OCI-LY1 (cell line): ENCODE results near the gene SIGLEC8.
"Not testable (repeated sequence)": the region's sequence is repeated elsewhere in the genome, so short reads cannot be mapped to it uniquely, and the experiment has no call there.

ENCODE experiments used
- H2AFZ ChIP-seq: fragments of 200-600 bp; sonication (generic), shearing (Covaris generic); 2 replicates; pipeline ENCODE4 v1.6.0; 2014; ENCODE audit warnings: antibody characterized with exemption, mild to moderate bottlenecking, low read length
- H3F3A ChIP-seq: fragments of 200-600 bp; sonication (generic), shearing (Covaris generic); 2 replicates; pipeline ENCODE4 v1.6.0; 2014; ENCODE audit warnings: mild to moderate bottlenecking, antibody characterized with exemption, low read length, moderate library complexity; ENCODE audit not compliant: insufficient read depth
- H3K27ac ChIP-seq: fragments of 200-600 bp; sonication (generic); 2 replicates; pipeline ENCODE4 v1.5.1; 2014; ENCODE audit warnings: low read length, mixed run types, mild to moderate bottlenecking, low read depth; ENCODE audit not compliant: poor library complexity, severe bottlenecking
- H3K27me3 ChIP-seq: fragments of 200-600 bp; sonication (generic); 2 replicates; pipeline ENCODE4 v1.6.0; 2014; ENCODE audit warnings: antibody characterized with exemption, mild to moderate bottlenecking, low read length, moderate library complexity; ENCODE audit not compliant: insufficient read depth
- H3K36me3 ChIP-seq: fragments of 200-600 bp; sonication (generic); 2 replicates; pipeline ENCODE4 v1.6.1; 2014; ENCODE audit warnings: mild to moderate bottlenecking, antibody characterized with exemption, low read length, moderate library complexity, mixed read lengths; ENCODE audit not compliant: insufficient read depth
- H3K4me1 ChIP-seq: fragments of 200-600 bp; sonication (generic); 2 replicates; pipeline ENCODE4 v1.5.1; 2014; ENCODE audit warnings: mild to moderate bottlenecking, low read length, moderate library complexity; ENCODE audit not compliant: insufficient read depth, severe bottlenecking
- H3K4me2 ChIP-seq: fragments of 200-600 bp; sonication (generic), shearing (Covaris generic); 2 replicates; pipeline ENCODE4 v1.6.1; 2014; ENCODE audit warnings: low read length
- H3K4me3 ChIP-seq: fragments of 200-600 bp; sonication (generic); 2 replicates; pipeline ENCODE4 v1.5.1; 2014; ENCODE audit warnings: low read length, low read depth, mild to moderate bottlenecking, mixed read lengths; ENCODE audit not compliant: poor library complexity, severe bottlenecking
- H3K79me2 ChIP-seq: fragments of 200-600 bp; shearing (Covaris generic); 2 replicates; pipeline ENCODE4 v1.6.1; 2016; ENCODE audit warnings: mixed run types, low read length, mixed read lengths; ENCODE audit not compliant: insufficient read depth
- H3K9ac ChIP-seq: fragments of 200-600 bp; sonication (generic), shearing (Covaris generic); 2 replicates; pipeline ENCODE4 v1.6.1; 2014; ENCODE audit warnings: mild to moderate bottlenecking, low read length, mixed read lengths
- H3K9me2 ChIP-seq: fragments of 200-600 bp; sonication (generic), shearing (Covaris generic); 2 replicates; pipeline ENCODE4 v1.6.1; 2014; ENCODE audit warnings: low read depth, mild to moderate bottlenecking, low read length, mixed read lengths
- H3K9me3 ChIP-seq: fragments of 200-600 bp; shearing (Covaris generic); 2 replicates; pipeline ENCODE4 v1.6.1; 2014; ENCODE audit warnings: low read length, mixed read lengths
- H4K20me1 ChIP-seq: fragments of 200-600 bp; sonication (generic), shearing (Covaris generic); 2 replicates; pipeline ENCODE4 v1.6.0; 2016; ENCODE audit warnings: mild to moderate bottlenecking, low read length; ENCODE audit not compliant: insufficient read depth
- EZH2 ChIP-seq: fragments of 200-600 bp; sonication (generic), shearing (Covaris generic); IDR thresholded peaks from 2 replicates; pipeline ENCODE4 v1.8.0; 2017; ENCODE audit warnings: borderline replicate concordance, mixed run types, mild to moderate bottlenecking, antibody characterized with exemption, low read length, moderate library complexity, mixed read lengths
- TF ChIP-seq, protein P1 (sequence below): fragments of 200-600 bp; sonication (generic), shearing (Covaris generic); IDR thresholded peaks from 2 replicates; pipeline ENCODE4 v1.5.1; 2017; ENCODE audit warnings: mild to moderate bottlenecking, antibody characterized with exemption, low read length, moderate library complexity, mixed read lengths

SIGLEC8 gene

DNA sequence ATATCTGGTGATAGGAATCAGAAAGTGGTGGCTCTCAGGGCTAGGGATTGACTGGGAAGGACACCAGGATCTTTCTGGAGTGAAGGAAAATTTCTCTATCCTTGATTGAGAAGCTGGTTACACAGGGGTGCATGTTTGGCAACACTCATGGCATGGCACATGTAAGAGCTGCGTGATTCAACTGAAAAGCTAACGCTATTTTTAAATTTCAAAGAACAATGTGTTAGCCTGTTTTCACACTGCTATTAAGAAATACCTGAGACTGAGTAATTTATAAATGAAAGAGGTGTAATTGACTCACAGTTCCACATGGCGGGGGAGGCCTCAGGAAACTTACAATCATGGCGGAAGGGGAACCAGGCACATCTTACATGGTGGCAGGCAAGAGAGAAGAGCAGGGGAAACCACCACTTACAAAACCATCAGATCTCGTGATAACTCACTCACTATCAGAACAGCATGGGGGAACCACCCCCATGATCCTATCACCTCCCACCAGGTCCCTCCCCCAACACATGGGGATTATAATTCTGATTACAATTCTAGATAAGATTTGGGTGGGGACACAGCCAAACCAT, 7.4 kb downstream of the SIGLEC8 start:
- no peak overlapping the region for H3K4me2 ChIP-seq
- no peak overlapping the region for H3K27ac ChIP-seq
- H3K36me3 ChIP-seq: no peaks in the 10 kb centered on the region; the same call in 1 of the 2 replicates
- H3K79me2 ChIP-seq: no peaks in the 10 kb centered on the region
- no peaks in the 10 kb centered on the region for H4K20me1 ChIP-seq
- no peak overlapping the region for H3K4me3 ChIP-seq
- H3K9me3 ChIP-seq: no peaks in the 10 kb centered on the region
- no peaks in the 10 kb centered on the region for H3K4me1 ChIP-seq
- no peaks in the 10 kb centered on the region; the same call in 1 of the 2 replicates for H3K27me3 ChIP-seq
- H3K9ac ChIP-seq: no peak overlapping the region
- no peaks in the 10 kb centered on the region for H3F3A ChIP-seq
- H3K9me2 ChIP-seq: no peaks in the 10 kb centered on the region
- TF ChIP-seq, protein P1, sequence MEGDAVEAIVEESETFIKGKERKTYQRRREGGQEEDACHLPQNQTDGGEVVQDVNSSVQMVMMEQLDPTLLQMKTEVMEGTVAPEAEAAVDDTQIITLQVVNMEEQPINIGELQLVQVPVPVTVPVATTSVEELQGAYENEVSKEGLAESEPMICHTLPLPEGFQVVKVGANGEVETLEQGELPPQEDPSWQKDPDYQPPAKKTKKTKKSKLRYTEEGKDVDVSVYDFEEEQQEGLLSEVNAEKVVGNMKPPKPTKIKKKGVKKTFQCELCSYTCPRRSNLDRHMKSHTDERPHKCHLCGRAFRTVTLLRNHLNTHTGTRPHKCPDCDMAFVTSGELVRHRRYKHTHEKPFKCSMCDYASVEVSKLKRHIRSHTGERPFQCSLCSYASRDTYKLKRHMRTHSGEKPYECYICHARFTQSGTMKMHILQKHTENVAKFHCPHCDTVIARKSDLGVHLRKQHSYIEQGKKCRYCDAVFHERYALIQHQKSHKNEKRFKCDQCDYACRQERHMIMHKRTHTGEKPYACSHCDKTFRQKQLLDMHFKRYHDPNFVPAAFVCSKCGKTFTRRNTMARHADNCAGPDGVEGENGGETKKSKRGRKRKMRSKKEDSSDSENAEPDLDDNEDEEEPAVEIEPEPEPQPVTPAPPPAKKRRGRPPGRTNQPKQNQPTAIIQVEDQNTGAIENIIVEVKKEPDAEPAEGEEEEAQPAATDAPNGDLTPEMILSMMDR: no peak
- no peak for TF ChIP-seq EZH2
- no peak overlapping the region for H2AFZ ChIP-seq

DNA sequence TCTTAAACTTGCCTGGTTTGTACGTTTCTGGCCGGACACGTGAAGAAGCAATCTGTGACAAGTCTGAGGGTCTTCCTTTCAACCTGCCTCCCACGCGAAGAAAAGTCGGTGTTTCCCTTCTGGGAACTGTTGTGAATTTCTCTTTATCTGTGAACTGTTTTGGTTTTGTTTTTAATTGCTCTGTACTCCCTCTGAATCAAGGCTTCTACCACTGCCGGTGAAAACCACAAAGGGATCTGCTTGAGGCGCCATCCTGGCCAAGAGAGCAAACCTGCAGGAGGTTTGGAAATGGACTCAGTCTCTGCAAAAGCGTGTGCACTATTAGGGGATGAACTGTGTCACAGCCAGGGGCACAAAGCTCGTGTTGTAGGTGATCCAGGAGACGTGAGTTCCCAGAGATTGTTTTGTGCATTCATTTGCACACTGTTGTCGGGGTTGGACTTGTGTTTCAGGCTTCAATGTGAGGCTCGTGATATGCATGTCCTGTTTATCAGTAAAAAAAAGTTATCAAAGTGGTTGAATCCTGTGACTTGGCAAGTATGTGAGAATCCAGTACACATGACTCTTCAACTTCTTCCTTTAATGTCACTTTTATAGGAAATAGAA, 9.7 kb downstream of the SIGLEC8 start:
- H3K4me1 ChIP-seq: no peaks in the 10 kb centered on the region
- no peaks in the 10 kb centered on the region for H3F3A ChIP-seq
- no peaks in the 10 kb centered on the region for H3K9me2 ChIP-seq
- H3K36me3 ChIP-seq: no peaks in the 10 kb centered on the region; the same call in 1 of the 2 replicates
- no peaks in the 10 kb centered on the region for H3K79me2 ChIP-seq
- H3K9ac ChIP-seq: no peak overlapping the region
- no peak overlapping the region for H3K4me2 ChIP-seq
- no peaks in the 10 kb centered on the region; the same call in 1 of the 2 replicates for H3K27me3 ChIP-seq
- H3K9me3 ChIP-seq: no peaks in the 10 kb centered on the region
- no peak overlapping the region for H3K27ac ChIP-seq
- no peak for TF ChIP-seq EZH2
- TF ChIP-seq, protein P1: no peak
- no peak overlapping the region for H2AFZ ChIP-seq
- no peak overlapping the region for H3K4me3 ChIP-seq
- H4K20me1 ChIP-seq: no peaks in the 10 kb centered on the region

DNA sequence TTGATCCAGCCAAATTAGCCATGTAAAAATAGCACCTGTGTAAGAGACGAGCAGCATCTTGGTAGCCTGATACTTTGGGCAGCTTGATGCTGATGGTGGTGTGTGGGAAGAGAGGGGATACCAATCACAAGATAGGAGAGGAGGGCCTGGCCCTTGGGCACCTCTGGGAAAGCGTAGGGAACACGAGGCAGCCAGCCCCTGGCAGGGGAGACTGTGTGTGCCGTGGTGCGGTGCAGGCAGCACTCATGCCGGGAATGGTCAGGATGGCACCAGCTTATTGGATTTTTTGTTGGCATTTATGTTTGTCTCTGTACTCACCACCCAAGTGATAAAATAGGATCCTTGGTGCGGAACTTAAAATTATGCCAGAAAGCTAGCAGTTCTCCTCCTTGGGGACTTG, 10.2 kb downstream of the SIGLEC8 start:
- Histone ChIP-seq H2AFZ (no peak overlapping the region), H3K9me2 (no peaks in the 10 kb centered on the region), H3K4me2 (no peak overlapping the region), H3K79me2 (no peaks in the 10 kb centered on the region), H3F3A (no peaks in the 10 kb centered on the region), H3K4me3 (no peak overlapping the region), H3K27ac (no peak overlapping the region), H3K9me3 (no peaks in the 10 kb centered on the region), H3K4me1 (no peaks in the 10 kb centered on the region), H3K9ac (no peak overlapping the region), H3K27me3 (no peaks in the 10 kb centered on the region; the same call in 1 of the 2 replicates), H4K20me1 (no peaks in the 10 kb centered on the region), H3K36me3 (no peaks in the 10 kb centered on the region; the same call in 1 of the 2 replicates)
- TF ChIP-seq EZH2: no peak
- TF ChIP-seq, protein P1: no peak

DNA sequence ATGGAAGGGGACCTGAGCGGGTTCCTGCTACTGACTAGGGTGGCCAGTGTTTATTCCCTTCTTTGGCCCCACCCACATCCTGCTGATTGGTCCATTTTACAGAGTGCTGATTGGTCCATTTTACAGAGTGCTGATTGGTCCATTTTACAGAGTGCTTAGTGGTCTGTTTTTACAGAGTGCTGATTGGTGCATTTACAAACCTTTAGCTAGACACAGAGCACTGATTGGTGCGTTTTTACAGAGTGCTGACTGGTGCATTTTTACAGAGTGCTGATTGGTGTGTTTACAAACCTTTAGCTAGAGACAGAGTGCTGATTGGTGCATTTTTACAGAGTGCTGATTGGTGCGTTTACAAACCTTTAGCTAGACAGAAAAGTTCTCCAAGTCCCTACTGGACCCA, 10.7 kb downstream of the SIGLEC8 start:
- not testable (repeated sequence) for H2AFZ ChIP-seq, H3K4me3 ChIP-seq, H3K4me2 ChIP-seq, H3K36me3 ChIP-seq, H3K9me3 ChIP-seq, H3K79me2 ChIP-seq, H3K9ac ChIP-seq, H3K27me3 ChIP-seq, H3K4me1 ChIP-seq, H4K20me1 ChIP-seq, H3K9me2 ChIP-seq, H3F3A ChIP-seq, H3K27ac ChIP-seq
